Muscle layer of duodenum (tissue), 2 donors: ENCODE measurements around the gene CAPN12.
A peak's percentile ranks its signal among the peaks of the same experiment; 100 is the strongest.
"Not testable (repeated sequence)": the region's sequence is repeated elsewhere in the genome, so short reads cannot be mapped to it uniquely, and the experiment has no call there.

Experiments used
- H3K27ac ChIP-seq: one replicate; pipeline ENCODE4 v1.7.0; 2013; ENCODE audit warnings: mild to moderate bottlenecking, low read length
- H3K27me3 ChIP-seq: one replicate; pipeline ENCODE4 v1.7.0; 2013; ENCODE audit warnings: low read depth, mild to moderate bottlenecking, control low read depth, low read length
- H3K36me3 ChIP-seq, 2 donors: one replicate each; pipeline ENCODE4 v1.7.0; 2013; ENCODE audit warnings: low read length in 2 of 2, control low read depth in 1 of 2, mild to moderate bottlenecking in 1 of 2; ENCODE audit not compliant: insufficient read depth in 2 of 2, control insufficient read depth in 1 of 2
- H3K4me1 ChIP-seq, 2 donors: one replicate each; pipeline ENCODE4 v1.7.0; 2013; ENCODE audit warnings: low read length in 2 of 2, mild to moderate bottlenecking in 2 of 2, control low read depth in 1 of 2, moderate library complexity in 1 of 2; ENCODE audit not compliant: insufficient read depth in 2 of 2, control insufficient read depth in 1 of 2
- H3K4me3 ChIP-seq, 2 donors: one replicate each; pipeline ENCODE4 v1.7.0; 2013; ENCODE audit warnings: low read length in 2 of 2, low read depth in 1 of 2, mild to moderate bottlenecking in 1 of 2
- H3K9me3 ChIP-seq, 2 donors: one replicate each; pipeline ENCODE4 v1.7.0; 2013; ENCODE audit warnings: low read length in 2 of 2, control low read depth in 1 of 2, mild to moderate bottlenecking in 1 of 2; ENCODE audit not compliant: control insufficient read depth in 1 of 2
- donor health status: healthy.

The CAPN12 gene, protein sequence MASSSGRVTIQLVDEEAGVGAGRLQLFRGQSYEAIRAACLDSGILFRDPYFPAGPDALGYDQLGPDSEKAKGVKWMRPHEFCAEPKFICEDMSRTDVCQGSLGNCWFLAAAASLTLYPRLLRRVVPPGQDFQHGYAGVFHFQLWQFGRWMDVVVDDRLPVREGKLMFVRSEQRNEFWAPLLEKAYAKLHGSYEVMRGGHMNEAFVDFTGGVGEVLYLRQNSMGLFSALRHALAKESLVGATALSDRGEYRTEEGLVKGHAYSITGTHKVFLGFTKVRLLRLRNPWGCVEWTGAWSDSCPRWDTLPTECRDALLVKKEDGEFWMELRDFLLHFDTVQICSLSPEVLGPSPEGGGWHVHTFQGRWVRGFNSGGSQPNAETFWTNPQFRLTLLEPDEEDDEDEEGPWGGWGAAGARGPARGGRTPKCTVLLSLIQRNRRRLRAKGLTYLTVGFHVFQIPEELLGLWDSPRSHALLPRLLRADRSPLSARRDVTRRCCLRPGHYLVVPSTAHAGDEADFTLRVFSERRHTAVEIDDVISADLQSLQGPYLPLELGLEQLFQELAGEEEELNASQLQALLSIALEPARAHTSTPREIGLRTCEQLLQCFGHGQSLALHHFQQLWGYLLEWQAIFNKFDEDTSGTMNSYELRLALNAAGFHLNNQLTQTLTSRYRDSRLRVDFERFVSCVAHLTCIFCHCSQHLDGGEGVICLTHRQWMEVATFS

DNA sequence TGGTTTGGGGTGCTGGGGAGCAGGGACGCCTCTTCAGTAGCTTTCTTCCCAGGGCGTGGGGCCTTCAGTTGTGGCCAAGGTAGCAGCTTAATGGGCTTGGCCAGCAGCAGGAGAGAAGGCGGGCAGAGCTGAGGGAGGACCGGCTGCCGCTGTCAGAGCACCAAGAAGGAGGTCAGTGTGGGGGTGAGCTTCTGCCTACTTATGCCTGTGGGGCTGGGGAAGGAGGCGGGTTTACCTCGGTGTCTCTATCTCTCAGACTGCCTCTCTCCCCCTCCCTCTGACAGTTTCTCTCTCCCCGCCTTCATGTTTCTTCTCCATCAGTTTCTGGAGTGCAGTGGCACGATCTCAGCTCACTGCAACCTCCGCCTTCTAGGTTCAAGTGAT, at the start of gene CAPN12:
TSS of gene CAPN12 (minus strand) at position 177 of the 384 bp plus-strand sequence. CDS start 309 bp downstream, outside the sequence.
- no peaks in the 10 kb centered on the region for H3K36me3 ChIP-seq
- no peak within 1 kb of the TSS for H3K4me3 ChIP-seq
- no peaks in the 10 kb centered on the region for H3K4me1 ChIP-seq
- no peak within 1 kb of the TSS for H3K27ac ChIP-seq
- no peaks in the 10 kb centered on the region for H3K27me3 ChIP-seq
- H3K9me3 ChIP-seq: no peaks in the 10 kb centered on the region

DNA sequence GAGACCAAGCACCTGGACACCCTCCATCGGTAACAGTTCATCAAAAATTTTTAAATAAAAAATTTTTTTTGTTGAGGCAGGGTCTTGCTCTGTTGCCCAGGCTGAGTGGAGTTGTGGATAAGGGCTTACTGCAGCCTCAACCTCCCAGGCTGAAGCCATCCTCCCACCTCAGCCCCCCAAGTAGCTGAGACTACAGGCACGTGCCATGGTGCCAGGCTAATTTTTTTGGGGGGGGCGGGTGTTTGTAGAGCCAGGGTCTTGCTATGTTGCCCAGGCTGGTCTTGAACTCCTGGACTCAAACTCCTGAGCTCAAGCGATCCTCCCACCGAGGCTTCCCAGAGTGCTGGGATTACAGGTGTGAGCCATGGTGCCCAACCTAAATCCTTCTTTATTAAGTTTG, 49.4 kb upstream of the CAPN12 start:
- Histone ChIP-seq H3K27me3 (no peaks in the 10 kb centered on the region), H3K36me3 (no peaks in the 10 kb centered on the region), H3K4me1 (peaks cover 0 to 4% of the 10 kb centered on the region in 2 donors), H3K27ac (no peak overlapping the region), H3K4me3 (no peak overlapping the region), H3K9me3 (no peaks in the 10 kb centered on the region)

DNA sequence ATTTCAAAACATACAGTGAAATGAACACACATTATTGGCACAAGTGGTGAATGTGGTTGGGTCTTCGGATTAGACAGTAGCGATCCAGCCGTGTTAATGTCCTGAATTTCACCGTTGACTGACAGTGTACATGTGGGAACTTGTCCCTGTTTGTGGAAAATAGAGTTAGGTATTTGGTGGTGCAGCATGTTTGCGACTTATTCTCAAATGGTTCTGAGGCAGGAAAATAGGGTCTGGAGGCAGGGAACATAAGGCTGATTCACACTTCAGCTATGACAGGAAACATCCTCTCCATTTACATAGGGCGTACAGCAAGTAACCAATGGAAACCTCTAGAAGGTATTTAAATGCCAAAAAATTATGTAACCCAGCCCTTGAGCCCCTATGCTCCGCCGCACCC, 48.9 kb upstream of the CAPN12 start:
- Histone ChIP-seq H3K9me3 (no peaks in the 10 kb centered on the region), H3K4me1 (peaks cover 0 to 4% of the 10 kb centered on the region in 2 donors), H3K27ac (no peak overlapping the region), H3K4me3 (no peak overlapping the region), H3K36me3 (no peaks in the 10 kb centered on the region), H3K27me3 (no peaks in the 10 kb centered on the region)

DNA sequence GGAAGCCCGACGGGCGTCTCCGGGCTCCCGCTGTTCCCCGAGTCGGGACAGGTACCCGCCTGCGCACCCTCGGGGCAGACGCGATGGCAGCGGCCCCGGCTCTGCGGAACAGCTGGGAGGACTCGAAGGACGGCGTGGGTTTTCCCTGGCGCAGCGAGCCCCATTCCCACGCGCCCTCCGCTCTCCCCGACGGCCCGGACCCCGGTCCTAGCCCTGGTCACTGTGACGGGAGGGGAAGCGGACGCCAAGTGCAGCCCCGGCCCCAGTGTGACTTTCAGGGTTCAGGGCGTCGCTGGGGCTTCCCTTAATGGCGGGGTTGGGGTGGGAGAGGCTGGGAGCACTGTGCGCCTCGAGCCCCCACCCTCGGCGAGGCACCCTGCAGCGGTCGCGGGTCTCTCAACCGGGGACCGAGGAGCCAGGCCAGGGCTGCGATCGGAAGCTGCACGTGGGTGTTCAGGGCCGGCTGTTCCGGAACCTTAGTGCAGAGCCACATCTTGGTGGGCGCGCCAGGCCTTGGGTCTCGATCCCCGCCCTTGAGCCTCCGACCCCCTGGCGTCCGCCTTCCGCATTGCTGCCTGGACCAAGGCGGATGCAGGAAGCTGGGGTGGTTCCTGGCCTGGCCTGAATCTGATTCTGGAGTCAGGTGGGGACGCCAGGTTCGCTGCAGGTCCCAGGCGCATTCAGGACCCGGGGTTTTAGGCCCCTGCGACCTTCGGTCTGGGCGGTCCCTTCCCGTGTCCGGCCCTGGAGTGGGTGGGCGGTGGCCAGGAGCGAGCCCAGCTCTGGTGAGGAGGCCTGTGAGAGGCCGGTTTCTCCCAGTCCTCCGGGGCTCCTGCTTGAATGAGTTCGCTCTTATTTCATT, 48.2 kb upstream of the CAPN12 start:
- Histone ChIP-seq H3K27me3 (no peaks in the 10 kb centered on the region), H3K4me3 (peak overlapping the region in 1 of 2 donors; percentile 28), H3K27ac (no peak overlapping the region), H3K36me3 (no peaks in the 10 kb centered on the region), H3K4me1 (peaks cover 0 to 4% of the 10 kb centered on the region in 2 donors), H3K9me3 (no peaks in the 10 kb centered on the region)

DNA sequence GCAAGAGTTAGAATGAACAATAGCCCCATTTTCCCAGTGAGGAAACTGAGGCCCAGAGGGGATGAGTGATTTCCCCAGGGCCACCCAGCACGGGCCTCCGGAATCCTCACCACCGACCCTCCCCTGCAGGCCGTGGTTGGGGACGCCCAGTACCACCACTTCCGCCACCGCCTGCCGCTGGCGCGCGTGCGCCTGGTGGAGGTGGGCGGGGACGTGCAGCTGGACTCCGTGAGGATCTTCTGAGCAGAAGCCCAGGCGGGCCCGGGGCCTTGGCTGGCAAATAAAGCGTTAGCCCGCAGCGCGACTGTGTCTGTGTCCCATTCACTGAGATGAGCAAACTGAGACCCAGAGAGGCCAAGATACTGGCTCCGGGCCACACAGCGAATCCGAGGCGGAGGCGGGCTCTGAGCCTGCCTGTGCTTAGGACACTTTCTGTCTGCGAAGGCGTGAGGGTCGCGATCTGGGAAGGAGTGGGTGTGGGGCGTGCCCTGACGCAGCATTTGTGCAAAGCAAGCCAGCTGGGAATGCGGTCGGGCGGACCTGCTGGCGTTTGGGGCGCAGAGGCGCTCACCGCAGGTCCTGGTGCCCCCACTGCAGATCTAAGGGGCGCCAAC, 47.3 kb upstream of the CAPN12 start:
- H3K36me3 ChIP-seq, H3K9me3 ChIP-seq, H3K27me3 ChIP-seq, H3K4me1 ChIP-seq, H3K4me3 ChIP-seq, H3K27ac ChIP-seq: not testable (repeated sequence)

DNA sequence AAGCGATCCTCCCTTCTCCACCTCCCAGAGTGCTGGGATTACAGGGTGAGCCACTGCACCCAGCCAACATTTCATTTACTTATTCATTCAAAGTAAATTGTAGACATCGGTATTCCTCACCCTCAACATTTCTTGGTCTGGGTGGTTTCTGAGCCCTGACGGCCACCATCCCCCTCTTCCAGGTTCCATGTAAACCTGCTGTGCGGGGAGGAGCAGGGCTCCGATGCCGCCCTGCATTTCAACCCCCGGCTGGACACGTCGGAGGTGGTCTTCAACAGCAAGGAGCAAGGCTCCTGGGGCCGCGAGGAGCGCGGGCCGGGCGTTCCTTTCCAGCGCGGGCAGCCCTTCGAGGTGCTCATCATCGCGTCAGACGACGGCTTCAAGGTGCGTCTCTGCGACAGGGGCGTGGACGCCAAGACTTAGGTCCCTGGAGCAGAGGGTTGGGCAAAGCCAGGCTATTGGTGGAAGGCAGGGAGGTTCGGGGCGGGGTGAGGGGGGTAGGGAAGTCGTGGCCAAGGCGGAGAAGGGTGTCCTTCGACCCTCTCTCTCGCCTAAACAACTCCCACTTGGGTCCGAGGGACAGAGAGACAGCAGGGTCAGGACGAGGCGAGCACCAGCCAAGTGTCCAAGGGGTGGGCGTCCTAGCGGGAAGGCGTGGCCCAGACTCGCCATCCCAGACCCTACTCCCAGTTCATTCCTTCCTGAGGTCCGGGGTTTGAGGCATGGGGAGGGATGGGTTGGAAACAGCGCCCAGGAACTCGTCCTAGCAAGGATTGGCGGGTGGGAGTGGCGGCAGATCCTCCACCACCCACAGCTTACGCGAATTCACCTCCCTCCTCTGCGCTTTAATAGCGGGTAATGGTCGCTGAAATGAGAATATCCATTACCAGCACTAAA, 46.5 kb upstream of the CAPN12 start:
- not testable (repeated sequence) for H3K9me3 ChIP-seq, H3K4me1 ChIP-seq, H3K36me3 ChIP-seq, H3K4me3 ChIP-seq, H3K27ac ChIP-seq, H3K27me3 ChIP-seq

DNA sequence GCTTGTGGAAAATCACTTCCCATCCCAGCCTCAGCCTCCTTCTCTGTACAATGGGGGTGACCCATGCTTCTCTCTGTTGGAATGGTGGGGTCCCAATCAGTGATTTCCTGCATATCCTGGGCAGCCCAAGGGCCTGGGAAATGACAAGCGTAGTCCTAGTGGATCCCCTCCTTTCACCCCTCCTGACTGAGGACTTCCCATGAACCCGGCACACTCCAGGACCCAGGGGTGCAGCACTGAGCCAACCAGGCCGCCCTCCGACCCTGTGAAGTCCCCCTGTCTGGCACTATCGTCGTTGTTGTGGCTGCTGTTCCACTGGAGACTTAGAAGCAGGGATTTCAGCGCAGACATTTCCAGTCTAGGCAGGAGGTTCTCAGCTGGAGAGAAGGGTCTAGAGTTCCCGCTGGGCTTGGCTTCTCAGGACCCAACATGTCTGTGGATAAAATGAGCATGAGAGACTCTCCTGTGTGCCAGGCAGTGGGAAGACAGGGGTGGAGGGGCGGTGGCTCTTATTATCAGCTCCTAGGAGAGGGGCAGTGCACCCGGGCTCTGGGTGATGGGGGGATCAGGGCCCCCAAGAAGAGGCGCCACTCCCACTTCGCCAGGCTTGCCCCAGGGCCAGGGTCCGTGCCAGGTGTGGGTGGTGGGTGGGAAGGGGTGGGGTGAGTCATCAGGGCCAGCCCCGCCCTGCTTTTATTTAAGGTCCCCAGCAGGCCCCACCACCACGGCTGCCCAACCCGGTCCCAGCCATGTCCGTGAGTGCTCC, 44.4 kb upstream of the CAPN12 start, which contains the start of gene LGALS7B:
TSS of gene LGALS7B (plus strand) at position 723 of the 766 bp plus-strand sequence. CDS start at position 750, 27 bp downstream.
- Histone ChIP-seq H3K36me3 (no peaks in the 10 kb centered on the region), H3K9me3 (no peaks in the 10 kb centered on the region), H3K4me3 (no peak within 1 kb of the TSS), H3K4me1 (peaks cover 0 to 4% of the 10 kb centered on the region in 2 donors), H3K27ac (no peak within 1 kb of the TSS), H3K27me3 (no peaks in the 10 kb centered on the region)

DNA sequence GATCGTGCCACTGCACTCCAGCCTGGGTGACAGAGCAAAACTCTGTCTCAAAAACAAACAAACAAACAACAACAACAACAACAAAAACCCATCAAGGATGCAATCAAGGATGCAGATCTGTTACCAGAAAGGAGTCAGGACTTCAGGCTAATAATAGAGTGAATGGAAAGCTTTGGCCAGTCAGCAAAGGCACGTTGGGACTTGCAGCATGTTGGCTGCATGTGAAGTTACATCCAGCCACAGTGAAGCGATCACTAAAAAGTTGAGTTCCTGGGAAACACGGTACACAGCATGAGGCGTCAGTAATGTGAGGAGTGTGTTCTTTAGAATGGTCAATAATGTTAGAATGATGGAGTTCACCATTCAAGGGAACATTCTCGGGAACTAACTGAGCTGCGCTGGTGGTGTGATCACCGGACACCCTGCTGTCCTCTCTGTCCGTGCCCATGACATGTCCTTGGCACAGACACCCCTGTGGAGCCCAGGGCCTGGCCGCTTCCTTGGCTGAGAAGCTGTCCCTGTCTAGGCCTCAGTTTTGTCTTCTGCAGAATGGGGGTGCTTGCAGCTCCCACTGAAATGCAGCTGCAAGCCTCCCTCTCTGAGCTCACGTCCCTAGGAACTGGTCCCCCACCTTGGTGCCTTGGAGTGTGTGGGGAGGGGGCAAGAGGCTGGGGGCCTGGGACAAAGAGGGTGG, 42.4 kb upstream of the CAPN12 start:
- H3K27me3 ChIP-seq: no peaks in the 10 kb centered on the region
- no peaks in the 10 kb centered on the region for H3K9me3 ChIP-seq
- H3K4me1 ChIP-seq: no peaks in the 10 kb centered on the region
- no peaks in the 10 kb centered on the region for H3K36me3 ChIP-seq
- no peak overlapping the region for H3K4me3 ChIP-seq
- no peak overlapping the region for H3K27ac ChIP-seq

DNA sequence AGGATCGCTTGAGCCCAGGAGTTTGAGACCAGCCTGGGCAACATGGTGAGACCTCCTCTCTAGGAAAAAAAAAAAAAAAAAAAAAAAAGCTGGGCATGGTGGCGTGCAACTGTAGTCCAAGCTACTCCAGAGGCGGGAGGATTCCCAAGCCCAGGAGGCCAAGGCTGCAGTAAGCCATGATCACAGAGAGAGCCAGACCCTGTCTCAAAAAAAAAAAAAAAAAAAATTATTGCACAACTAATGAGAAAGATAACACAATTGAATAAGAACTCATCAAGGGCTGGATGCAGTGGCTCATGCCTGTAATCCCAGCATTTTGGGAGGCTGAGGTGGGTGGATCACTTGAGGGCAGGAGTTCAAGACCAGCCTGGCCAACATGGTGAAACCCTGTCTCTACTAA, 41.8 kb upstream of the CAPN12 start:
- not testable (repeated sequence) for H3K36me3 ChIP-seq, H3K27ac ChIP-seq, H3K9me3 ChIP-seq, H3K4me1 ChIP-seq, H3K27me3 ChIP-seq, H3K4me3 ChIP-seq
